ENCODE measurements around the gene PLA2G4A.
A peak's percentile ranks its signal among the peaks of the same experiment; 100 is the strongest.

The PLA2G4A gene

GRCh38 chr1:186999506-186999905 lies 170.8 kb downstream of the PLA2G4A start:
- no peaks in the 10 kb centered on the region for H3K36me3 ChIP-seq (ENCODE audit: control insufficient read depth in 1 of 2, insufficient read depth in 2 of 2, low read depth in 1 of 2, low read length in 2 of 2)
- no peaks in the 10 kb centered on the region for H3K27me3 ChIP-seq (ENCODE audit: control insufficient read depth in 1 of 2, insufficient read depth in 1 of 2, low read length in 2 of 2)
- no peak for DNase-seq
- H2BK15ac ChIP-seq (ENCODE audit: low read depth, poor library complexity, severe bottlenecking): no peak overlapping the region
- H3K18ac ChIP-seq (ENCODE audit: low read depth in 1 of 2, low read length in 2 of 2): no peak overlapping the region
- no peak overlapping the region for H3K23ac ChIP-seq (ENCODE audit: low read length in 2 of 2)
- WGBS: 75% methylated on average over 5 of the region's 6 CpGs
- no peaks in the 10 kb centered on the region for H3K9me3 ChIP-seq (ENCODE audit: control insufficient read depth, low read length)
- no peak overlapping the region for H3K4me3 ChIP-seq (ENCODE audit: insufficient read depth in 1 of 2, low read depth in 1 of 2, low read length in 2 of 2)
- no peak overlapping the region for H2BK5ac ChIP-seq (ENCODE audit: low read depth, low read length, poor library complexity, severe bottlenecking)
- no peak overlapping the region for H2BK120ac ChIP-seq (ENCODE audit: low read depth, low read length)
- no peak overlapping the region for H4K91ac ChIP-seq (ENCODE audit: low read length)
- H2BK12ac ChIP-seq (ENCODE audit: low read length in 2 of 2): no peak overlapping the region
- H3K4me1 ChIP-seq (ENCODE audit: control insufficient read depth, insufficient read depth, low read depth, low read length): no peaks in the 10 kb centered on the region
- no peak overlapping the region for H3K27ac ChIP-seq (ENCODE audit: low read length, poor library complexity, severe bottlenecking)
- no peak overlapping the region for H2AFZ ChIP-seq (ENCODE audit: low read depth, low read length)
- H4K8ac ChIP-seq (ENCODE audit: low read length): no peak overlapping the region
- H3K14ac ChIP-seq (ENCODE audit: low read length in 2 of 2): no peak overlapping the region
- no peak overlapping the region for H2AK5ac ChIP-seq (ENCODE audit: low read length, severe bottlenecking)
- no peak overlapping the region for H3K9ac ChIP-seq (ENCODE audit: low read length)
- H3K4ac ChIP-seq (ENCODE audit: low read depth in 1 of 2, low read length in 2 of 2): no peak overlapping the region
- H3K79me1 ChIP-seq (replicated peaks; ENCODE audit: low read length, poor library complexity, severe bottlenecking): no peaks in the 10 kb centered on the region
- H3K4me2 ChIP-seq (ENCODE audit: low read length, poor library complexity, severe bottlenecking): no peak overlapping the region

- peak overlapping the region; percentile 75 for H3K9ac ChIP-seq (ENCODE audit: low read length)
- H3K4ac ChIP-seq (ENCODE audit: low read depth in 1 of 2, low read length in 2 of 2): no peak overlapping the region
- no peak overlapping the region for H2BK120ac ChIP-seq (ENCODE audit: low read depth, low read length)
- no peak overlapping the region for H2BK15ac ChIP-seq (ENCODE audit: low read depth, poor library complexity, severe bottlenecking)
- 32% methylated on average over 3 of the region's 4 CpGs for WGBS
- H3K4me1 ChIP-seq (ENCODE audit: control insufficient read depth, insufficient read depth, low read depth, low read length): no peaks in the 10 kb centered on the region
- no peak overlapping the region for H3K27ac ChIP-seq (ENCODE audit: low read length, poor library complexity, severe bottlenecking)
- H3K14ac ChIP-seq (ENCODE audit: low read length in 2 of 2): no peak overlapping the region
- H3K4me3 ChIP-seq (ENCODE audit: insufficient read depth in 1 of 2, low read depth in 1 of 2, low read length in 2 of 2): peak overlapping the region in 1 of 2 experiments; percentile 18
- no peaks in the 10 kb centered on the region for H3K27me3 ChIP-seq (ENCODE audit: control insufficient read depth in 1 of 2, insufficient read depth in 1 of 2, low read length in 2 of 2)
- no peaks in the 10 kb centered on the region for H3K36me3 ChIP-seq (ENCODE audit: control insufficient read depth in 1 of 2, insufficient read depth in 2 of 2, low read depth in 1 of 2, low read length in 2 of 2)
- H2AK5ac ChIP-seq (ENCODE audit: low read length, severe bottlenecking): no peak overlapping the region
- H3K18ac ChIP-seq (ENCODE audit: low read depth in 1 of 2, low read length in 2 of 2): no peak overlapping the region
- no peaks in the 10 kb centered on the region for H3K79me1 ChIP-seq (replicated peaks; ENCODE audit: low read length, poor library complexity, severe bottlenecking)
- H3K4me2 ChIP-seq (ENCODE audit: low read length, poor library complexity, severe bottlenecking): no peak overlapping the region
- no peak overlapping the region for H4K8ac ChIP-seq (ENCODE audit: low read length)
- no peak overlapping the region for H3K23ac ChIP-seq (ENCODE audit: low read length in 2 of 2)
- peaks cover under 1% of the 10 kb centered on the region for H3K9me3 ChIP-seq (ENCODE audit: control insufficient read depth, low read length)
- H2BK12ac ChIP-seq (ENCODE audit: low read length in 2 of 2): no peak overlapping the region
- H2BK5ac ChIP-seq (ENCODE audit: low read depth, low read length, poor library complexity, severe bottlenecking): no peak overlapping the region
- no peak overlapping the region for H4K91ac ChIP-seq (ENCODE audit: low read length)
- peak; percentile 86 for DNase-seq
- H2AFZ ChIP-seq (ENCODE audit: low read depth, low read length): no peak overlapping the region
Measured at GRCh38 chr1:187001198-187001889, 172.6 kb downstream of the PLA2G4A start.

GRCh38 chr1:187003353-187003752 lies 174.6 kb downstream of the PLA2G4A start:
- Histone ChIP-seq H2BK5ac (ENCODE audit: low read depth, low read length, poor library complexity, severe bottlenecking) (no peak overlapping the region), H2BK15ac (ENCODE audit: low read depth, poor library complexity, severe bottlenecking) (no peak overlapping the region), H2AFZ (ENCODE audit: low read depth, low read length) (no peak overlapping the region), H3K9me3 (ENCODE audit: control insufficient read depth, low read length) (peaks cover 13% of the 10 kb centered on the region), H3K4me3 (ENCODE audit: insufficient read depth in 1 of 2, low read depth in 1 of 2, low read length in 2 of 2) (no peak overlapping the region), H4K8ac (ENCODE audit: low read length) (no peak overlapping the region), H3K9ac (ENCODE audit: low read length) (no peak overlapping the region), H3K4me2 (ENCODE audit: low read length, poor library complexity, severe bottlenecking) (peak overlapping the region; percentile 34), H3K14ac (ENCODE audit: low read length in 2 of 2) (no peak overlapping the region), H3K4me1 (ENCODE audit: control insufficient read depth, insufficient read depth, low read depth, low read length) (no peaks in the 10 kb centered on the region), H3K79me1 (replicated peaks; ENCODE audit: low read length, poor library complexity, severe bottlenecking) (no peaks in the 10 kb centered on the region), H3K27ac (ENCODE audit: low read length, poor library complexity, severe bottlenecking) (no peak overlapping the region), H3K23ac (ENCODE audit: low read length in 2 of 2) (no peak overlapping the region), H3K27me3 (ENCODE audit: control insufficient read depth in 1 of 2, insufficient read depth in 1 of 2, low read length in 2 of 2) (no peaks in the 10 kb centered on the region), H4K91ac (ENCODE audit: low read length) (no peak overlapping the region), H3K36me3 (ENCODE audit: control insufficient read depth in 1 of 2, insufficient read depth in 2 of 2, low read depth in 1 of 2, low read length in 2 of 2) (no peaks in the 10 kb centered on the region), H2BK120ac (ENCODE audit: low read depth, low read length) (no peak overlapping the region), H2AK5ac (ENCODE audit: low read length, severe bottlenecking) (no peak overlapping the region), H2BK12ac (ENCODE audit: low read length in 2 of 2) (peak overlapping the region in 1 of 2 experiments; percentile 31), H3K4ac (ENCODE audit: low read depth in 1 of 2, low read length in 2 of 2) (no peak overlapping the region), H3K18ac (ENCODE audit: low read depth in 1 of 2, low read length in 2 of 2) (no peak overlapping the region)
- DNase-seq: no peak
- WGBS: 95% methylated on average over 8 of the region's 8 CpGs

- Histone ChIP-seq H2BK120ac (ENCODE audit: low read depth, low read length) (no peak overlapping the region), H2AK5ac (ENCODE audit: low read length, severe bottlenecking) (no peak overlapping the region), H3K9me3 (ENCODE audit: control insufficient read depth, low read length) (peaks cover 13% of the 10 kb centered on the region), H4K8ac (ENCODE audit: low read length) (no peak overlapping the region), H4K91ac (ENCODE audit: low read length) (no peak overlapping the region), H3K27me3 (ENCODE audit: control insufficient read depth in 1 of 2, insufficient read depth in 1 of 2, low read length in 2 of 2) (no peaks in the 10 kb centered on the region), H3K14ac (ENCODE audit: low read length in 2 of 2) (no peak overlapping the region), H3K36me3 (ENCODE audit: control insufficient read depth in 1 of 2, insufficient read depth in 2 of 2, low read depth in 1 of 2, low read length in 2 of 2) (no peaks in the 10 kb centered on the region), H3K4me3 (ENCODE audit: insufficient read depth in 1 of 2, low read depth in 1 of 2, low read length in 2 of 2) (no peak overlapping the region), H3K79me1 (replicated peaks; ENCODE audit: low read length, poor library complexity, severe bottlenecking) (no peaks in the 10 kb centered on the region), H2BK15ac (ENCODE audit: low read depth, poor library complexity, severe bottlenecking) (no peak overlapping the region), H2AFZ (ENCODE audit: low read depth, low read length) (no peak overlapping the region), H3K4ac (ENCODE audit: low read depth in 1 of 2, low read length in 2 of 2) (no peak overlapping the region), H3K23ac (ENCODE audit: low read length in 2 of 2) (no peak overlapping the region), H3K9ac (ENCODE audit: low read length) (no peak overlapping the region), H3K4me2 (ENCODE audit: low read length, poor library complexity, severe bottlenecking) (no peak overlapping the region), H3K27ac (ENCODE audit: low read length, poor library complexity, severe bottlenecking) (no peak overlapping the region), H3K4me1 (ENCODE audit: control insufficient read depth, insufficient read depth, low read depth, low read length) (no peaks in the 10 kb centered on the region), H2BK5ac (ENCODE audit: low read depth, low read length, poor library complexity, severe bottlenecking) (no peak overlapping the region), H2BK12ac (ENCODE audit: low read length in 2 of 2) (no peak overlapping the region), H3K18ac (ENCODE audit: low read depth in 1 of 2, low read length in 2 of 2) (no peak overlapping the region)
- DNase-seq: no peak
- 88% methylated on average over 1 of the region's 2 CpGs for WGBS
Measured at GRCh38 chr1:187006896-187007295, 178.1 kb downstream of the PLA2G4A start.

Data from mesenchymal stem cell (in vitro differentiated cells and primary cell).